GM18526 (cell line): ENCODE measurements around the gene ATP2B2.

ENCODE experiments used
- POLR2A ChIP-seq: IDR thresholded peaks from 3 replicates; pipeline ENCODE4 v1.6.1; 2011; ENCODE audit not compliant: insufficient read length; ENCODE audit errors: extremely low read depth

The ATP2B2 gene

DNA sequence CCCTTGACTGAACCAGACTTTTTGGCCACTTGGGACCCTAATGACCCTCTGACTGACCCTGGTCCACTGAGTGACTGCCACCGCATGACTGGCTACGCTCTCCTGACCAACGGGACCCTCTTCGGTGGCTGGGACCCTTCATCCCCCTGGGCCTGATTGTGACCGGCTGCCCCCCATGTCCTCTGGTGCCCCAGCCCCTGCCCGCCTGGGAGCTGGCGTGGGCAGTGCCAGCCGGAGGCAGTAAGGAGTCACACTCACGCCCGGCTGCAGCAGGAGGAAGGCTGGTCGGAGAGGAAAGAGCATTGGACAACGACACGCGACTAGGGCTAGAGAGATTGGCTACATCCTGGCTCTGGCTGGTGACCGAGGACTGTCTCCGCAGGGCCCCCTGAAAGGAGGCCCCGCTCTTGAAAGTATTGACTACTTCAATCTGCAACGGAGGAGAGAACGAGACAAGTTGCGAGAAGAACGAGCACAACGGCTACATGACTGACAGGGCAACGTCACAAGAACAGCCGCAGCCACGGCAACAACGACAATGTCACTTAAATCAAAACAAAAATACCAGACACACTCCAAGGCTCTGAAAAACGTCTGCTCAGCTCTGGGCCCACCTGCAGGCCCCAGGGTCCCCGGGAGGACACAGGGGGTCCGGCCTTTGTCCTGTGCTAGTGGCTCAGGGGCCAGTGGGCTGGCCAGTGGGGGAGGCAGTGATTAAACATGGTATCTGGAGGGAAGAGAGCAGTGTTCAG is 169.3 kb downstream of the ATP2B2 start:
- TF ChIP-seq POLR2A = no peak

DNA sequence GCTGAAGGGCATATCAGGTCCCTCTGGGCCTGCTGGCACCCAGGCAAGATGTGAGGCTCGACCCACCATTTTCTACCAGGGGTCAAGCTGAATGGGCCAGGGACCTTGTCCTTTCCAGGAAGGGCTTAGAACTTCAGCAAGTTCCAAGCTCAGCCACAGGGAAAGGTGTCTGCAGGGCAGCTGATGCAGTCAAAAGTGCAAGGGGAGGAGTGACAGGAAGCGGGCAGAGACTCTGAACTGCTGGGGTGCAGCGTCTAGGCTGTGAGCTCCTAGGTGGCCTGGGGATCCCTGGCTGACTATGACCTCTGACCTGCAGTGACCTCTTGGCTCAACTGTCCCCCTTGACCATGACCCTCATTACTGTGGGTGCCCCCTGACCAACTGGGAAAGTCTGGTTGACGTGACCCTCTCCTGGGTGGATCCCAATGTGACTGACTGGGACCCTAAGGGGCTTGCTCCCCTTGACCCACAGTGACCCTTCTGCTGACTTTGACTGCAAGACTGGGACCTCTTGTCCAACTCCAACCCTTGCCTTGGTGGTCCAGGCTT is 170.1 kb downstream of the ATP2B2 start:
- TF ChIP-seq POLR2A = no peak

DNA sequence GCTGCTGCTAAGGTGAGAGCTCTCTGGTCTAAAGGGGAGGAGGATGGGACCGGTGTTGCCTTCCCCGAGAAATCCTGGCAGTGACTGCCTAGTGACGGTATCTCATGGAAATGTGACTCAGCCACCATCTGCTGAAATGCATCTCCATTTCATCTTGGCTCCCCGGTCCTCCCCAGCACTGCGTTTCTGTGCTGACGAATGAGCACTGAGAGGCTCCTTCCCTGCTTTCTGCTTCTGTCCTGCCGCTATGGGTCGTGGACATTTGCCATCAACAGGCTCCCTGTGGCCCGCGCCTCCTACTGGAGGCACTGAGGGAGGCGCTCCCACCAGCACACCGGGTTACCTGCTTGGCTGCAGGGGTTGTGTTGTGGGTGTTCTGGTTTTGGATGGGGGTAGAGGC is 170.9 kb downstream of the ATP2B2 start:
- TF ChIP-seq POLR2A = no peak

DNA sequence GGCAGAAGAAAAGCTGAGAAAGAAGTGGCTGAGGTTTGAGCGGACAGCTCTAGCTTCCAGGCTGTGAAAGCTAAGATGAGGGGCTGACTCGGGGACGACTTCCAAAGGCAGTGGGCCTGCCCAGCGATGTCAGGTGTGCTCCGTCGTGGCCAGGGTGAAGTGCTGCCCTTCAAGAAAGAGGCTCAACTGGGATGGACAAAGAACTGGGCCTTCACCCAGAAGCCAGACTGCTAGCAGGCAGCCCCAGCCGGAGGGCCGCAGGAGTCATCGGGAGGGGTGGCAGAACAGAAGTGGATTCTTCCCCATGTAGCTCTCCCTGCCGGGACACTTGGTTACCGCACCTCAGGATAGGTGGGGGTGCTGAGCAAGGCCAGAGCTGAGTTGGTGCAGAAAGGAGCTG is 171.3 kb downstream of the ATP2B2 start:
- no peak for TF ChIP-seq POLR2A

DNA sequence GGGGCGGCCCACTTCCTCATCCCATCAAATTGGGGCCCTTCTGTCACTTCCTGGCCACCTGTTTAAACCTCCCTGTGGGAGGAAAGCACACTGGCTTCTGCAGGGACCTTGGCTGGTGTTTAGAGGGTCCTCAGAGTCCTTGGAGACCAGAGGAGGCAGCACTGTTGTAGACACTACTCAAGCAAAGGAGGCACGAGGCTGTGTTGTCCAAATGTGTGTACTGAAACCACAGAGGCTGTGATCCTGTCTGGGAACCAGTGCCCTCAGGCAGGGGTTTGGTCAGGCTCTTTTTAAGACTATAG is 172.1 kb downstream of the ATP2B2 start:
- no peak for TF ChIP-seq POLR2A

DNA sequence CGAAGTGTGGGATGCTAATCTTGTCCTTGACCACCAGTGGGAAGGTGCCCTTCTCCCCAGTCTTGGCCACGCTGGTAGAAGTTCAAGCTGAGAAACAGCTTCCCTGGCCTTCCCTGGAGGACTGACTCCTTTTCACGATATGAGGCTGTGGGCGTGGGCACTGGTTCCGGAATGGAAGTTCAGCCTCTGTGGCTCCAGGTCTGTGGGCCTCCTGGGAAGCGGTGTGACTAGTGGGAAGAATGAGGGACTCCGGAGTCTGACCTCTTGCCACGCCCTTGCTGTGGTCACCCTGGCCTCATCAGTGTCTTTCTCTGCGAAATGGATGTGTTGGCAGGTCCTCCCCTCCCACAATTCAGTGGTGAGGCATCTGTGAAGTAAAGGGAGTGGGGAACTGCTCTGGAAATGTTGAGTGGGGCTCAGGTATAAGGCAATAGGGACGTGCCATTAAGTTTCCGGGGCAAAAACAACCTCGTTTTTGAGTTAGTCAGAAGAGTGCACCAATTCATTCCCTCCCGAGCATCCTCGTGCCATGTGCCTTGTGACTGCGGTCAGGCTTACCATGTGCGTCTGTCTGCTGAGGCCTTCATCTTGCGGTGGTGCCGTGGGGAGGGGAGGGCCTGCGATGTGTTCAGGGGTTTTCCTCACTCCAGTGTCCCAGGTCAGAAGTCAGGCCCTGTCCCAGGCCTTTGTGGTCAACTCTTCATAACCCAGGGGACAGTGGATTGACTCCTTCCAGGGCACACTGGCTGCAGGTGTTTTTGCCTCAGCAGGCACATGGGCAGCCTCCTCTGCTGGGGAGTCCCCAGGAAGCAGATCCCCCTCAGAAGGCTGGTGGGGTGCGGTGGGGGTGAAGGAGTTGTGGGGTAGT is 172.7 kb downstream of the ATP2B2 start:
- TF ChIP-seq POLR2A = no peak

DNA sequence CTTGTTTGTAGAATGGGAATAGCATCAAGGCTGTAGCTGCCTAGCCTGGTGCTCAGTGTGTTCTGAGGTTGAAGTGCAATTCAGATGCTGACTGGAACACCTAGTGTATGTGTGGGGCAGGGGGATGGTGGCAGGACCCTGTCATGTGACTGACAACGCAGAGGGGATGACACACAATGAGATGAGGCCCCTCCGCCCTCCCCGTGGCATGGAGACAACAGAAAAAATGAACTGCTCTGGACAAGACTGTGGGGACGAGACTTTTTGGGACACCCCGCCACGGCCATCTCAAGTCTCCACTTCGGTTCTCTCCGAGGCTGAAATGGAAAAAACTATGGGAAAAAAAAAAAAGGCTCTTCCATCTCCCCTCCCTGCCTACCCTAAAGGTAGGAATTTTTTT is 174.1 kb downstream of the ATP2B2 start:
- TF ChIP-seq POLR2A = no peak

DNA sequence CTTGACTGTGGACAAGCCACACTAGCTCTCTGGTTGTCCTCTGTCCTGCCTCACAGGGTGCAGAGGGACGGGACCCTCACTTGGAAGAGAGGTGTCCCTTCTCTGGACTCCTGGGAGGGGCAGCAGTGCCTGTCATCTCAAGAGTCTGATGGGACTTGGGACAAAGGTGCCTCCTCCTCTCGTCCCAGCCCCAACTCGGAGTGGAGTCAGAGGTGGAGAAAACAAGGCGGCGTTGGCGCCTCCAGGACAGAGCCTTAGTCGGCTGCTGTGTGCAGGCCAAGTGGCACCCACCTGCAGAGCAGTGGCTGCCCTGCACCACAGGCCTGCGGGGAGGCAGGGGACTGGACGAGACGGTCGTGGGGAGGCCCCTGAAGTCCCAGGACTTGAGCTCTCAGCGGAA is 175.1 kb downstream of the ATP2B2 start:
- no peak for TF ChIP-seq POLR2A

DNA sequence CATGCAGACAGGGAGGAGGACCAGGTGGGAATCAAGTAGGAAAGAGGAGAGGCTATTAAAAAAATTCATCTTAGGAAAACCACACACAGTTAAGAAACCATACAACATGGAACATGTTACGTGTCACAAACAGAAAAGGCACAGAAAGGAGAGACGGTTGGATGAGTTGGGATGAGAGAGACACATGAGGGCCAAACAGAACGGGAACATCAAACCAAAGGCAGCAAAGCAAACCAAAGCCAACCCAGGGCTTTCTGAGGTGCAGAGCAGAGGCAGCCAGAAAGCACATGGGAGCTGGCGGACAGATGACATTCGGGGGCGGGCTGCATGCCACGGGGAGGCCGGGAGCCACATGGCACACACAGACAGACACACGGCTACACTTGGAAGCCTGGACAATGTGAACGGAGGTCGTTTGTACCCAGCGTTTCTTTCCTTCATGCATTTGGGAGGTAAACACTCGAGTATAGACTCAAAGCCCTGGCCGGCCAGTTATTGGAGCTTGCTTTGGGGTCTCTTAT is 175.8 kb downstream of the ATP2B2 start:
- TF ChIP-seq POLR2A = no peak

DNA sequence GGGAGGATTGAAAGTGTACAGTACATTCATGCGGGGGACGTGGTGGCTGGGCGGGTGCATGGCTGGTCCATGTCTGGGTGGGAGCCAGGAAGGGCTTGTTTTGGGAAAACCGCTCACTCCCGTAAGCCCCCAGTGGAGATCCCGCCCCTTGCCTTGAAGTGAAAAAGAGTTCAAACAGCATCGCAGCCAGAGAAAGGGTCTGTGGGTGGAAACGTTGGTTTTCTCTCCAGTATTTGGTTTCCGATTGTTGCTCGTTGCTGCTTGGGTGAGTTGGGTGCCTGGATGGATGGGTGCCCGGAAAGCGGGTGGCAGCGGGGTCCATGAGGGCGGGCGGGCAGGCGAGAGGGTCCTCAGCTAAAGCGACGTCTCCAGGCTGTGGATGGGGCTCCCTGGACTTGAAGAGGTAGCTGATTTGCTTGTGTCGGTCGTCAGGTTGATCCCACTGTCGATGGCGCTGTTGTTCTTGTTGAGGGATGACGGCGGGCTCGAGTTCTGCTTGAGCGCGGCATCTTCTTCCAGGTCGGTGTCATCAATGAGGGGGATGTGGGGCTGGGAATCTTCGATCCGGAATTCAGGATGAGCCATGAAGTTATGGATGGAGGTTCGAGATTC is 176.8 kb downstream of the ATP2B2 start:
- no peak for TF ChIP-seq POLR2A

DNA sequence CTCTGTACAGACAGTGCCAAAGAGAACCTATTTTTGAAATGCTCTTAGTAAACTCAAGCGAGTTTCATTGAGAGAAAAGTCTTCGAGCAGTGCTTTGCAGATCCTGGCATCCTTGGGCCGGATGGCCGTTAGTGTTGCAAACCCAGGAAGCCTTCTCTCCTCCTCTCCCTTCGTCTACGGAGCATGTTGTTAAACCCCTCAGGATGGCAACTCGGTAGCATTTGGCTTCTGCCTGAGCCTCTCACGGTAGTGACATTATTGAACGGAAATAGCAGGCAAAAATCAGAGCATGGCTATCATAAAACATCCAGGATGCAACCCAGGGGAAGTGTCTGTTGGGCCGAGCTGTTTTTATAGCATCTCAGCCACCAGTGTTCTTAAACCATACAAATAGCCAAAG is 177.8 kb downstream of the ATP2B2 start:
- no peak for TF ChIP-seq POLR2A

DNA sequence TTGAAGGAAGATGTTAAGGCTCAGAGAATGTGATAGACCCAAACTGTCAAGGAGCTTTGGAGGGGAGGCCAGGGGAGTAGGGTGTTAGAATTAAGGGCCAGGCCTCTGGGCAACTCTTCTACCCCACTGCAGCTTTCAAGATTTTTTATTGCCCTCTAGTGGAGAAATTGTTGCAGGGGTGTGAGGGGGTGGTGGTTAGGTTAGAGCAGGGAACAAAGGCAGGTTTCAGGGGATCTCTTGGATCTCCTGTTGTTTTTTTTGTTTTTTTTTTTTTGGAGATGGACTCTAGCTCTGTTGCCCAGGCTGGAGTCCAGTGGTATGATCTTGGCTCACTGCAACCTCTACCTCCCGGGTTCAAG is 183.1 kb downstream of the ATP2B2 start:
- TF ChIP-seq POLR2A = no peak

DNA sequence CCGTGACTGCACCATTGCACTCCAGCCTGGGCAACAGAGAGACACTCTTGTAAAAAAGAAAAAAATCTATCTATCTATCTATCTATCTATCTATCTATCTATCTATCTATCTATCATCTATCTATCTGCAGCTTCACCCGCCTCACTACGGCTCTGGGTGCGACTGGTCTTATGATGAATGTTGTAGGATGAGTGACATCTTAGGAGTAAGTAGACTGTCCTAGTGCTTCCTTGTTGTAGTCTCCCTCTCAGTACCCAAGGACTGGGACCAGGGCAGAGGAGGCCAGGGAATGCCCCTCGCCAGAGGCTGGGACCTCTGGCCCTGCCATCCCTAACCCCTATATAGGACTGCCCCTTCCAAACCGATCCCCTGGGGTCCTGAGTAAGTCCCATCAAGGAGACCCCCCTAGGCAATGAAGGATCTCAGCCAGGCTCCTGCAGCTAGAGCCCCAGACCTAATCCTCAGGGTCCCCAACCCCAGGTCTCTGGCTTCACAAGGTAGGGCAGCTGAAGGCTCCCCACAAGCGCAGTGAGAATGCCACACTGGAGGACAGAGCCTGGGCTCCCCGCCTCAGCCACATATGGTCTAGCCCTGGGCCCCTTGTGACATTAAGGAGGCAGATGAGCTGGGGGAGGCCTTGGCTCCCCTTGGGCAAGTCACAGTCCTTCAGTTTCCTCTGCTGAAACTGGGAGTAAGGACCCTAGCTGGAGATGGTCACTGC is 183.6 kb downstream of the ATP2B2 start:
- TF ChIP-seq POLR2A = no peak

DNA sequence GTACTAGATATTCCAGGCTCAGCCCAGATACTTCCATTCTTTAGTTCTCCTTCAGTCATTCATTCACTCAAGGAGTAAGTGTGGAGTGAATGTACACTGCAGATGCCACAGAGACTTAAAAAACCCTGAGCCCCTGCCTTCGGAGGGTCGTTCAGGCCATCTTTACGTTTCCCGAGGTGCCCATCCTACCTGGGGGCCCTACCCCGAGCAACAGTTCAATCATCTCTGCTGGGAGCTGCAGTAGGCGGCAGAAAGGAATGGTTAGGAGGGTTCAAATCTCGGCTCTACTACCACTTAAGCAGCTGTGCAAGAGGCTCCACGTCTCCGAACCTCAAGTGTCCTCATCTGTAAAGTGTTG is 185.1 kb downstream of the ATP2B2 start:
- TF ChIP-seq POLR2A = no peak

DNA sequence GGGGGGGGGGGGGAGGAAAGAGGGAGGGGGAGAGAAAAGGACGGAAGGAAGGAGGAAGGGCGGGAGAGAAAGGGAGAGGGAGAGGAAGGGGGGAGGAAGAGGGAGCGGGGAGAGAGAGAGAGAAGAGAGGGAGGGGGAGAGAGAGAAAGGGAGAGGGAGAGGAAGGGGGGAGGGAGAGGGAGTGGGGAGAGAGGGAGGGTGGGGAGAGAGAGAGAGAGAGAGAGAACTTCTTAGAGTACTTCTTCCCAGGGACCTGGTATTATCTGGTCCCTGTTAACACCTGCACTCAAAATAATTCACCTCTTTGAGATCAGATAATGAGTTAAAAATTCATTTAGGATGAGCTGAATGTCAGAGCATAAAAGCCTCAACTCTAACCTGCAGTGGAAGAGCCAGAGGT is 185.6 kb downstream of the ATP2B2 start:
- TF ChIP-seq POLR2A = no peak
